ENCODE results near the gene IRX6.

DNA sequence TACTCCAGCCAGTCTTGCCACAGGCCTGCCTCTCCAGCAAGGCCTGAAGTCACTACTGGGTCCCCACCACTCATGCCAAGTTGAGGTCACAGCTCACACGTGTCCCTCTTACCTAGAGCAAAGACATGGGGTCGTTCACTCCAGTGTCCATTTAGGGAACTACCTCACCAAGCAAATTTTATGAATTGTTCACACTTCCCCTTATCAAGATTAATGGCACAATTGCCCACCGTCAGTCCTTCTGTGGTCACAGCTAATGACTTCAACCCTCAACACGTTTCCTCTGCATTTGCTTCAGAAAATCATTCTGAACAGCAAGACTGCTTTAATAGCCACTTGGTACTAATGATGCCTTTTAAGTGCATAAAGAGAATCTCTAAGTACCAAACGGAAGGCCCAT lies 14.6 kb downstream of the IRX6 start:
- TF ChIP-seq, protein P1, sequence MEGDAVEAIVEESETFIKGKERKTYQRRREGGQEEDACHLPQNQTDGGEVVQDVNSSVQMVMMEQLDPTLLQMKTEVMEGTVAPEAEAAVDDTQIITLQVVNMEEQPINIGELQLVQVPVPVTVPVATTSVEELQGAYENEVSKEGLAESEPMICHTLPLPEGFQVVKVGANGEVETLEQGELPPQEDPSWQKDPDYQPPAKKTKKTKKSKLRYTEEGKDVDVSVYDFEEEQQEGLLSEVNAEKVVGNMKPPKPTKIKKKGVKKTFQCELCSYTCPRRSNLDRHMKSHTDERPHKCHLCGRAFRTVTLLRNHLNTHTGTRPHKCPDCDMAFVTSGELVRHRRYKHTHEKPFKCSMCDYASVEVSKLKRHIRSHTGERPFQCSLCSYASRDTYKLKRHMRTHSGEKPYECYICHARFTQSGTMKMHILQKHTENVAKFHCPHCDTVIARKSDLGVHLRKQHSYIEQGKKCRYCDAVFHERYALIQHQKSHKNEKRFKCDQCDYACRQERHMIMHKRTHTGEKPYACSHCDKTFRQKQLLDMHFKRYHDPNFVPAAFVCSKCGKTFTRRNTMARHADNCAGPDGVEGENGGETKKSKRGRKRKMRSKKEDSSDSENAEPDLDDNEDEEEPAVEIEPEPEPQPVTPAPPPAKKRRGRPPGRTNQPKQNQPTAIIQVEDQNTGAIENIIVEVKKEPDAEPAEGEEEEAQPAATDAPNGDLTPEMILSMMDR (IDR thresholded peaks at IDR 0.05), result no peak
- TF ChIP-seq ZFX (IDR thresholded peaks at IDR 0.05; ENCODE audit: borderline replicate concordance), result no peak
